ENCODE data around the gene UBAP2L. TPM values are rescaled to one million over a fixed set of nuclear protein-coding genes. Genes with fewer than 3 reads are reported as not detected.

UBAP2L gene
- total and polyA plus RNA-seq, 9 of the 15 experiments (the other 6 are each of a cell fraction or from before 2014, with no cell fraction given), result 75.0 to 245 (median 119) TPM

GRCh38 chr1:154220071-154220969 lies at the start of gene UBAP2L (continued):
- TF ChIP-seq BRF1 (IDR thresholded peaks at IDR 0.05; ENCODE audit: borderline replicate concordance, extremely low read depth, insufficient read length), result no peak
- TF ChIP-seq AFF4 (CRISPR knock-in tag; IDR thresholded peaks at IDR 0.05), result peak; percentile 36
- no peak for TF ChIP-seq PPARD (CRISPR knock-in tag; IDR thresholded peaks at IDR 0.05)
- no peak for TF ChIP-seq CBX2 (IDR thresholded peaks at IDR 0.05; ENCODE audit: insufficient read depth, low read length, poor library complexity, severe bottlenecking)
- TF ChIP-seq ZSCAN29 (IDR thresholded peaks at IDR 0.05), result peak; percentile 63; the same call in 1 of the 2 replicates
- no peak for TF ChIP-seq ZNF280A (IDR thresholded peaks at IDR 0.05; ENCODE audit: low read depth, partially characterized antibody)
- TF ChIP-seq PHB2 (IDR thresholded peaks at IDR 0.05; ENCODE audit: low read depth), result no peak
- no peak for TF ChIP-seq RFX1 (IDR thresholded peaks at IDR 0.05)
- peak; percentile 48; the same call in 1 of the 2 replicates for TF ChIP-seq ZBTB7A (IDR thresholded peaks at IDR 0.05; ENCODE audit: borderline replicate concordance, control insufficient read depth, low read depth, low read length)
- no peak; the same call in 1 of the 2 replicates for TF ChIP-seq KLF6 (CRISPR knock-in tag; IDR thresholded peaks at IDR 0.05; ENCODE audit: borderline replicate concordance)
- no peak for TF ChIP-seq SMC3 (conservative IDR thresholded peaks at IDR 0.05; ENCODE audit: insufficient read depth, low read depth, low read length)
- TF ChIP-seq THRB (CRISPR knock-in tag; conservative IDR thresholded peaks at IDR 0.05), result no peak; the same call in 1 of the 2 replicates
- no peak for TF ChIP-seq ZNF277 (CRISPR knock-in tag; IDR thresholded peaks at IDR 0.05; ENCODE audit: borderline replicate concordance)
- TF ChIP-seq OTX1 (CRISPR knock-in tag; IDR thresholded peaks at IDR 0.05), result no peak
- peak; percentile 17; the same call in 1 of the 2 replicates for TF ChIP-seq SREBF1 (IDR thresholded peaks at IDR 0.05; ENCODE audit: borderline replicate concordance, low read depth, low read length)
- no peak for TF ChIP-seq ZNF282 (CRISPR knock-in tag; IDR thresholded peaks at IDR 0.05)
- TF ChIP-seq ELK1 (CRISPR knock-in tag; IDR thresholded peaks at IDR 0.05), result no peak
